Right lobe of liver (tissue), 4 donors: ENCODE data around the gene ARFGAP3.

ENCODE experiments used
- POLR2A ChIP-seq: fragments of 450-650 bp; IDR thresholded peaks from one replicate; pipeline ENCODE4 v1.6.1; 2017; ENCODE audit warnings: antibody characterized with exemption, mild to moderate bottlenecking
- TF ChIP-seq, protein P1 (sequence below), 4 donors: fragments of 200-600 bp in 3 of 4; fragments of 450-650 bp in 1 of 4; IDR thresholded peaks; one replicate each; pipeline versions ENCODE4 v1.5.1 to v1.8.0; 2016 to 2022; ENCODE audit warnings: antibody characterized with exemption in 4 of 4, mild to moderate bottlenecking in 2 of 4
- donor health status: DM: no; HTN: no; CAD: no.
- donor health status: DM: no; HTN: no; CAD: no.
- donor health status: DM: no; HTN: yes; CAD: no.

DNA sequence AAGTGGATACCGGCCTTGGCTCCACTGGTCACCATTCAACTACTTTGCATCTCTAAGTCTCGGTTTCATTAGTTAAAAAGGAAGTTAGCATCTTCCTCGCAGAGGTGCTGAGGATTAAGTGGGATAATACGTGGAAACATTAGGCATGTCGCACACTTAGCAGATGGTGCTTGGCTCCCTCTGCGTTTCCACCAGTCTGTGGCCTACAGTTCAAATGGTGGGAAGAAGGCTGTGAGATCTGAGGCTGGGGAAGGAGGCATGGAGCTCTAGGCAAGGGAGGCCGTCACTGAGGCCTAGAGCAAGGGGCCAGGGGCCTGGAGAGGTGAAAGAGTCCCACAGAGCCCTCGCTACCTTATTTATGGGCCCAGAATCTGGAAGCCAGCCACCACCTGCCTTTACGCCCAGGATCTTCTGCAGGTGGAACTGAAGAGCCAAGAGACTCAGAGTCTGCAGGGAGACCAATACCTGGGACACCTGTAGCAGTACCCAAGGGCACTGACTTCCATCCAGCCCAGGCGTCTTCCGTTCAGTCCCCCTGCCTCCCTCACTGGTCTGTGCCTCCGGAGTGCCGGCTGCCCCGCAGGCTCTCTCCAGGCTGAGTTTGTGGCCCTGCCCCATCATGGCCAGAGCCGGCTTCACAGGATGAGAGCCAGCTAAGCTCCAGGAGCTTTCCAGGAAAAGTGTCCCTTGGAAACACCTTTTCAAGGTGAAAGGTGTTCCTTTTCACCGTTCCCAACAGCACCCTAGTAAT, 70.3 kb downstream of the ARFGAP3 start:
- TF ChIP-seq, protein P1, sequence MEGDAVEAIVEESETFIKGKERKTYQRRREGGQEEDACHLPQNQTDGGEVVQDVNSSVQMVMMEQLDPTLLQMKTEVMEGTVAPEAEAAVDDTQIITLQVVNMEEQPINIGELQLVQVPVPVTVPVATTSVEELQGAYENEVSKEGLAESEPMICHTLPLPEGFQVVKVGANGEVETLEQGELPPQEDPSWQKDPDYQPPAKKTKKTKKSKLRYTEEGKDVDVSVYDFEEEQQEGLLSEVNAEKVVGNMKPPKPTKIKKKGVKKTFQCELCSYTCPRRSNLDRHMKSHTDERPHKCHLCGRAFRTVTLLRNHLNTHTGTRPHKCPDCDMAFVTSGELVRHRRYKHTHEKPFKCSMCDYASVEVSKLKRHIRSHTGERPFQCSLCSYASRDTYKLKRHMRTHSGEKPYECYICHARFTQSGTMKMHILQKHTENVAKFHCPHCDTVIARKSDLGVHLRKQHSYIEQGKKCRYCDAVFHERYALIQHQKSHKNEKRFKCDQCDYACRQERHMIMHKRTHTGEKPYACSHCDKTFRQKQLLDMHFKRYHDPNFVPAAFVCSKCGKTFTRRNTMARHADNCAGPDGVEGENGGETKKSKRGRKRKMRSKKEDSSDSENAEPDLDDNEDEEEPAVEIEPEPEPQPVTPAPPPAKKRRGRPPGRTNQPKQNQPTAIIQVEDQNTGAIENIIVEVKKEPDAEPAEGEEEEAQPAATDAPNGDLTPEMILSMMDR (IDR thresholded peaks at IDR 0.05) = no peak
- TF ChIP-seq POLR2A = no peak
